Measurements from ENCODE around the gene HJURP. TPM values are rescaled to one million over a fixed set of nuclear protein-coding genes. Genes with fewer than 3 reads are reported as not detected.

The HJURP gene
- total RNA-seq, 6 experiments from 2014 or later, result 0.27 to 2.5 (median 0.89) TPM

DNA sequence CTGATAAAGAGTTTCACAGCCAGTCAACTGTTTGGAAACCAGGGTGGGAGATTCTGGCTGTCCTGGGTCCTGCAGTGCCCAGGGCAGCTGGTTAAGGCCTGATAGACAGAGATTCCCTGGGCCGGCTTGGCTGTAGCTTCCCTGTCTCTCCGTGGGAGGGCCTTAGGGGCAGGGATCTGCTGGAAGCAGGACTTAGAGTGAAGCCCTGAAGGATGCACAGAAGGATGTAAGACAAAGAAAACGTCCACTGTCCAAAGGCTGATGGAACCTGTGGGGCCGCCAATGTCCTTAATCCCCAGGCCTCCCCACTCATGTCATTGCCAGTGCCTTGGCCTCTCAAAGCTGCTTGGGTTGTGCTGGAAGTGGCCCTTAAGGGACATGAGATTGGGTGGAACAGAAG lies 43.2 kb downstream of the HJURP start:
- Histone ChIP-seq H3K4me3 (no peak overlapping the region), H3K9me3 (no peaks in the 10 kb centered on the region), H3K36me3 (no peaks in the 10 kb centered on the region), H3K27ac (no peak overlapping the region), H3K4me1 (no peaks in the 10 kb centered on the region), H3K27me3 (no peaks in the 10 kb centered on the region)
- DNase-seq (peak in 2 of 3 donors; percentile 21 to 24), ATAC-seq (no peak)
- no peak for TF ChIP-seq POLR2A (IDR thresholded peaks at IDR 0.05)
- TF ChIP-seq, protein P1, sequence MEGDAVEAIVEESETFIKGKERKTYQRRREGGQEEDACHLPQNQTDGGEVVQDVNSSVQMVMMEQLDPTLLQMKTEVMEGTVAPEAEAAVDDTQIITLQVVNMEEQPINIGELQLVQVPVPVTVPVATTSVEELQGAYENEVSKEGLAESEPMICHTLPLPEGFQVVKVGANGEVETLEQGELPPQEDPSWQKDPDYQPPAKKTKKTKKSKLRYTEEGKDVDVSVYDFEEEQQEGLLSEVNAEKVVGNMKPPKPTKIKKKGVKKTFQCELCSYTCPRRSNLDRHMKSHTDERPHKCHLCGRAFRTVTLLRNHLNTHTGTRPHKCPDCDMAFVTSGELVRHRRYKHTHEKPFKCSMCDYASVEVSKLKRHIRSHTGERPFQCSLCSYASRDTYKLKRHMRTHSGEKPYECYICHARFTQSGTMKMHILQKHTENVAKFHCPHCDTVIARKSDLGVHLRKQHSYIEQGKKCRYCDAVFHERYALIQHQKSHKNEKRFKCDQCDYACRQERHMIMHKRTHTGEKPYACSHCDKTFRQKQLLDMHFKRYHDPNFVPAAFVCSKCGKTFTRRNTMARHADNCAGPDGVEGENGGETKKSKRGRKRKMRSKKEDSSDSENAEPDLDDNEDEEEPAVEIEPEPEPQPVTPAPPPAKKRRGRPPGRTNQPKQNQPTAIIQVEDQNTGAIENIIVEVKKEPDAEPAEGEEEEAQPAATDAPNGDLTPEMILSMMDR (IDR thresholded peaks at IDR 0.05), result no peak
- WGBS (ENCODE audit: insufficient coverage, low coverage, low lambda C conversion rate, missing lambda C conversion rate), result 62% methylated on average over 3 of the region's 4 CpGs
- intact Hi-C loops (cut with DNase I), result no loop called here

DNA sequence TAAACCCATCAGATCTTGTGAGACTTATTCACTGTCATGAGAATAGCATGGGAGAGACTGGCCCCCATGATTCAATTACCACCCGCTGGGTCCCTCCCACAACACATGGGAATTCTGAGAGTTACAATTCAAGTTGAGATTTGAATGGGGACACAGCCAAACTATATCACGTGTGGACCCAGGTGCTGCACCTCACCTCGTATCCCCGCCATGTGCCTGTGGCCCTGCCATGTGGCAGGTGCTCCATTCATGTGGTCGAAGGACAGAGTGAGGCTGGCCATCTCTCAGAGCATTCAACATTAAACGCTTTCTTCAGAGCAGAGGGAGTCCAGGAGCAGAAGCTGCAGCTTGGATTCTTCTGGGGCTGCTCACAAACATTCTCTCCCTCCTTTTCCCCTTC lies 44.0 kb downstream of the HJURP start:
- Histone ChIP-seq H3K36me3 (no peaks in the 10 kb centered on the region), H3K27me3 (no peaks in the 10 kb centered on the region), H3K9me3 (no peaks in the 10 kb centered on the region), H3K27ac (no peak overlapping the region), H3K4me3 (no peak overlapping the region), H3K4me1 (no peaks in the 10 kb centered on the region)
- DNase-seq, result no peak
- ATAC-seq, result no peak
- WGBS (ENCODE audit: insufficient coverage, low coverage, low lambda C conversion rate, missing lambda C conversion rate), result 50% methylated on average over 1 of the region's 6 CpGs
- no peak for TF ChIP-seq POLR2A (IDR thresholded peaks at IDR 0.05)
- TF ChIP-seq, protein P1 (IDR thresholded peaks at IDR 0.05), result no peak
- intact Hi-C loops (cut with DNase I), result no loop called here

DNA sequence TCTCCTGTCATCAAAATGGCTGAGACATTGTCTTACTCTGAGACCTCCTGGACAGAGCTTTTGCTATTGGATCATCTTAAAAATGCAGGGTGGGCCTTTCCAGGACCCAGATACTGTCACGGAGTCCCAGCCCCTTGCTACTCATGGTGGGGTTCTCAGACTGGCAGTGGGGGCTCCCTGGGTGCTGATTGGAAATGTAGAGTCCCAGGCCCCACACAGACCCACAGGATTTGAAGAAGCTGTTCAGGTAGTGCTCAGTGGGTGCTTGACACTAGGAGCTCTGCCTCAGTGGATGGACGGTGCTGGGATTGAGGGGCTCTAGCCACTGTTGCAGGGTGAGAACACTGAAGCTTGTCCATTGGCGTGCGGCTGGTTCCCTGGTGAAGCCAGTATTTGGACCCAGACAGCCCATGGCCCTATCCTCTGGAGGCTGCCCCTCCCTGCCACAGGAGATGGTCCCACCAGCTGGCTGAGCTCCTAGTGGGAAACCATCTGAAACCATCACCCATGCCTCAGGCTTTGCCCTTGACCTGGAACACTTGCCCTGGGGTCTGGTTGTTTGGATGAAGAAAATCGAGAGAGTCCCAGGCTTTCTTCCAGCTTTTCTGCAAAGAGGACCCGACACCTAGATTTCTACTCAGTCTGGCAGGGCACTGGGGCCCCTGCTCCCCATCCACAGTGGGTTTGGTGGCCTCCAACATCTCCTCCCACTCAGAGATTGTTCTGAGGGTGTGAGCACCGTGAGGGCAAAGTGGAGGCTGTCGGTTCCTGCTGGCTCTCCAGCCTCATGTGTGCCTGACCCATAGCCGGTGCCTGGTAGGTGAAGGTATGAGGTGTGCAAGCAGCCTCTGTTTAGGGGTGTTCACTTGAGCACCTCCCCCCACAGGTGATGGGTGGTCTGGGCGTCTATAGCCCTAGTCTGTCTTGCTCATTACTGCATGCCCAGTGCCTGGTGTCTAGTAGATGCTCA lies 46.1 kb downstream of the HJURP start:
- no peak overlapping the region for H3K27ac ChIP-seq
- ATAC-seq, result no peak
- H3K9me3 ChIP-seq, result no peaks in the 10 kb centered on the region
- TF ChIP-seq, protein P1 (IDR thresholded peaks at IDR 0.05), result no peak
- TF ChIP-seq POLR2A (IDR thresholded peaks at IDR 0.05), result no peak
- no peaks in the 10 kb centered on the region for H3K36me3 ChIP-seq
- H3K27me3 ChIP-seq, result no peaks in the 10 kb centered on the region
- intact Hi-C loops (cut with DNase I), result no loop called here
- no peak overlapping the region for H3K4me3 ChIP-seq
- WGBS (ENCODE audit: insufficient coverage, low coverage, low lambda C conversion rate, missing lambda C conversion rate), result 60% methylated on average over 3 of the region's 10 CpGs
- DNase-seq, result peak in 1 of 3 donors; percentile 40
- H3K4me1 ChIP-seq, result no peaks in the 10 kb centered on the region

DNA sequence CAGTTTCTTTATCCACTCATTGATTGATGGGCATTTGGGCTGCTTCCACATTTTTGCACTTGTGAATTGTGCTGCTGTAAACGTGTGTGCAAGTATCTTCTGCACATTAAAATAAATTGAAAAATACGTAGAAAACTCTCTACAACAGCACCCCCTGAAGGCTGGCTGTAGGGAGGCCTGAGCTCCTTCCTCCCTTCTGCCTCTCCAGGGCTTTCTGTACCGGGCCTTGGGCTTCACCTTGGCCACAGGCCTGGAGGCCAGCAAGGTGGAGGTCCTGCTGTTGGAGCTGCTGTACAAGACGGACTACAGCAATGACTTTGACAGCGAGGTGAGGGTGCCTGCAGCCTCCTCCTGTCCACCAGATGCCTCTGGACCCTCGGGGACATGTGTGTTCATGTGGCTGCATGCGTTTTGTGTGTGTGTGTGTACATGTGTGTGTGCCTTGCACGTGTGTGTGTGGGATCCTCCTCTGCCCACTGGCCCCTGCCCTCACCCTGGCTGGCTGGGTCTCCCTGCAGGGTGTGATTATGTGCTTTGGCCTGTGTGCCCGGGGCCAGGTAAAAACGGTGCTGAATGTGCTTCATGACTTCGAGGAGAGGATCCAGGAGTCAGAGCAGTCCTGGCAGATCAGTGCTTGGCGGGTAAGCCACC lies 47.0 kb downstream of the HJURP start:
- ATAC-seq (no peak), DNase-seq (no peak)
- H3K27ac ChIP-seq, result no peak overlapping the region
- 49% methylated on average over 2 of the region's 12 CpGs for WGBS (ENCODE audit: insufficient coverage, low coverage, low lambda C conversion rate, missing lambda C conversion rate)
- intact Hi-C loops (cut with DNase I), result no loop called here
- no peaks in the 10 kb centered on the region for H3K9me3 ChIP-seq
- H3K27me3 ChIP-seq, result no peaks in the 10 kb centered on the region
- H3K4me1 ChIP-seq, result no peaks in the 10 kb centered on the region
- no peaks in the 10 kb centered on the region for H3K36me3 ChIP-seq
- TF ChIP-seq, protein P1 (IDR thresholded peaks at IDR 0.05), result no peak
- TF ChIP-seq POLR2A (IDR thresholded peaks at IDR 0.05), result no peak
- no peak overlapping the region for H3K4me3 ChIP-seq
